ENCODE results near the gene MAB21L3.
"Not testable (repeated sequence)": the region's sequence is repeated elsewhere in the genome, so short reads cannot be mapped to it uniquely, and the experiment has no call there.

Gene MAB21L3

GRCh38 chr1:116138277-116138792 is 27.1 kb downstream of the MAB21L3 start:
- no peak for DNase-seq

GRCh38 chr1:116139592-116140134 is 28.5 kb downstream of the MAB21L3 start:
- no peak for DNase-seq

- DNase-seq, result no peak
Observed at GRCh38 chr1:116144151-116144550, 33.0 kb downstream of the MAB21L3 start.

GRCh38 chr1:116146447-116147113 is 35.4 kb downstream of the MAB21L3 start:
- DNase-seq, result not testable (repeated sequence)

GRCh38 chr1:116147114-116147510 is 35.9 kb downstream of the MAB21L3 start:
- no peak for DNase-seq

- no peak for DNase-seq
Observed at GRCh38 chr1:116147972-116148371, 36.8 kb downstream of the MAB21L3 start.

- no peak for DNase-seq
Observed at GRCh38 chr1:116148967-116149366, 37.8 kb downstream of the MAB21L3 start.

GRCh38 chr1:116150368-116150767 is 39.2 kb downstream of the MAB21L3 start:
- DNase-seq, result no peak

GRCh38 chr1:116151739-116152576 is 40.8 kb downstream of the MAB21L3 start:
- peak in 12 of 14 donors; percentile 42 to 83 (median 72) for DNase-seq

- no peak for DNase-seq
Observed at GRCh38 chr1:116152577-116152943, 41.4 kb downstream of the MAB21L3 start.

- no peak for DNase-seq
Observed at GRCh38 chr1:116152950-116153691, 41.9 kb downstream of the MAB21L3 start.

- no peak for DNase-seq
Observed at GRCh38 chr1:116153692-116154031, 42.5 kb downstream of the MAB21L3 start.

GRCh38 chr1:116154536-116154935 is 43.3 kb downstream of the MAB21L3 start:
- DNase-seq, result no peak

- no peak for DNase-seq
Observed at GRCh38 chr1:116157096-116157495, 45.9 kb downstream of the MAB21L3 start.

GRCh38 chr1:116159177-116159576 is 48.0 kb downstream of the MAB21L3 start:
- peak in 1 of 14 donors; percentile 8 for DNase-seq

- DNase-seq, result no peak
Observed at GRCh38 chr1:116159611-116160010, 48.4 kb downstream of the MAB21L3 start.

- DNase-seq, result no peak
Observed at GRCh38 chr1:116161390-116161789, 50.2 kb downstream of the MAB21L3 start.

- peak in 1 of 14 donors; percentile 31 for DNase-seq
Observed at GRCh38 chr1:116161877-116162390, 50.7 kb downstream of the MAB21L3 start.

GRCh38 chr1:116163533-116163932 is 52.3 kb downstream of the MAB21L3 start:
- no peak for DNase-seq

GRCh38 chr1:116164150-116164549 is 53.0 kb downstream of the MAB21L3 start:
- peak in 1 of 14 donors; percentile 31 for DNase-seq

- peak in 4 of 14 donors; percentile 19 to 77 (median 28) for DNase-seq
Observed at GRCh38 chr1:116164604-116165368, 53.6 kb downstream of the MAB21L3 start.

GRCh38 chr1:116165572-116165971 is 54.4 kb downstream of the MAB21L3 start:
- DNase-seq, result no peak
